ENCODE results near the gene KIAA0040.

DNA sequence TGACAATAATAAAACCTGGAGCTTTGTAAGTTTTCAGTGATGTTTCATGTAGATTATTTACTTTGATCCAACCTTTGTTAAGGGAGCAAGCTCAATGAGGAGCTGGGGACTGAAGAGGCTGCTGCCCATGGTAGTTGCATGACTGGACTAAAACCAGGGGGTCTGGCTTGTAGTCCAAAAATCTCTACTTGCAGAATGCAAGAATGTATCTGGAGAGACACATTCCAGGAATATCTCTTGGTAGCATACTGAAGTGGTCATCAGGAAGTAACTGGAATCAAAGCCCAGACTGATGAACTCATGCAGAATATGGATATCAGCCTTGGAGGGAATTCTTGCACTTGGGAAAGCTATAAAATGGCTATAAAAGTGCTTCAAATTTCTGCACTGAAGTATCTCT is 5.8 kb upstream of the KIAA0040 start:
- TF ChIP-seq, protein P1, sequence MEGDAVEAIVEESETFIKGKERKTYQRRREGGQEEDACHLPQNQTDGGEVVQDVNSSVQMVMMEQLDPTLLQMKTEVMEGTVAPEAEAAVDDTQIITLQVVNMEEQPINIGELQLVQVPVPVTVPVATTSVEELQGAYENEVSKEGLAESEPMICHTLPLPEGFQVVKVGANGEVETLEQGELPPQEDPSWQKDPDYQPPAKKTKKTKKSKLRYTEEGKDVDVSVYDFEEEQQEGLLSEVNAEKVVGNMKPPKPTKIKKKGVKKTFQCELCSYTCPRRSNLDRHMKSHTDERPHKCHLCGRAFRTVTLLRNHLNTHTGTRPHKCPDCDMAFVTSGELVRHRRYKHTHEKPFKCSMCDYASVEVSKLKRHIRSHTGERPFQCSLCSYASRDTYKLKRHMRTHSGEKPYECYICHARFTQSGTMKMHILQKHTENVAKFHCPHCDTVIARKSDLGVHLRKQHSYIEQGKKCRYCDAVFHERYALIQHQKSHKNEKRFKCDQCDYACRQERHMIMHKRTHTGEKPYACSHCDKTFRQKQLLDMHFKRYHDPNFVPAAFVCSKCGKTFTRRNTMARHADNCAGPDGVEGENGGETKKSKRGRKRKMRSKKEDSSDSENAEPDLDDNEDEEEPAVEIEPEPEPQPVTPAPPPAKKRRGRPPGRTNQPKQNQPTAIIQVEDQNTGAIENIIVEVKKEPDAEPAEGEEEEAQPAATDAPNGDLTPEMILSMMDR (IDR thresholded peaks at IDR 0.05): no peak
- no peak for TF ChIP-seq POLR2A (IDR thresholded peaks at IDR 0.05)
